ENCODE measurements around the gene NUP107.

NUP107 gene

GRCh38 chr12:68769941-68770340 lies 83.2 kb downstream of the NUP107 start:
- H3K4me3 ChIP-seq (replicated peaks; ENCODE audit: low read depth, low read length), result no peak overlapping the region
- no peak for TF ChIP-seq CTCF (IDR thresholded peaks at IDR 0.05; ENCODE audit: low read depth, low read length, missing control alignments)
- no peak for DNase-seq (ENCODE audit: extremely low read depth, low read depth)

- no peak for DNase-seq (ENCODE audit: extremely low read depth, low read depth)
- no peak overlapping the region for H3K4me3 ChIP-seq (replicated peaks; ENCODE audit: low read depth, low read length)
- TF ChIP-seq CTCF (IDR thresholded peaks at IDR 0.05; ENCODE audit: low read depth, low read length, missing control alignments), result no peak
Observed at GRCh38 chr12:68771223-68771925, 84.6 kb downstream of the NUP107 start.

- no peak overlapping the region for H3K4me3 ChIP-seq (replicated peaks; ENCODE audit: low read depth, low read length)
- TF ChIP-seq CTCF (IDR thresholded peaks at IDR 0.05; ENCODE audit: low read depth, low read length, missing control alignments), result no peak
- DNase-seq (ENCODE audit: extremely low read depth, low read depth), result no peak
Observed at GRCh38 chr12:68772714-68773113, 85.9 kb downstream of the NUP107 start.

GRCh38 chr12:68773582-68773981 lies 86.8 kb downstream of the NUP107 start:
- DNase-seq (ENCODE audit: extremely low read depth, low read depth), result no peak
- TF ChIP-seq CTCF (IDR thresholded peaks at IDR 0.05; ENCODE audit: low read depth, low read length, missing control alignments), result no peak
- H3K4me3 ChIP-seq (replicated peaks; ENCODE audit: low read depth, low read length), result no peak overlapping the region

GRCh38 chr12:68775121-68775630 lies 88.4 kb downstream of the NUP107 start:
- H3K4me3 ChIP-seq (replicated peaks; ENCODE audit: low read depth, low read length), result no peak overlapping the region
- no peak for TF ChIP-seq CTCF (IDR thresholded peaks at IDR 0.05; ENCODE audit: low read depth, low read length, missing control alignments)

GRCh38 chr12:68776976-68777610 lies 90.3 kb downstream of the NUP107 start:
- no peak overlapping the region for H3K4me3 ChIP-seq (replicated peaks; ENCODE audit: low read depth, low read length)
- no peak for DNase-seq (ENCODE audit: extremely low read depth, low read depth)
- no peak for TF ChIP-seq CTCF (IDR thresholded peaks at IDR 0.05; ENCODE audit: low read depth, low read length, missing control alignments)

More at GRCh38 chr12:68775121-68775630, 88.4 kb downstream of the NUP107 start:
- no peak for DNase-seq (ENCODE audit: extremely low read depth, low read depth)

Data from HFF-Myc (cell line).